HG03442 (cell line): ENCODE measurements around the gene LRRC51.
"Not testable (repeated sequence)": the region's sequence is repeated elsewhere in the genome, so short reads cannot be mapped to it uniquely, and the experiment has no call there.

Source experiments
- ATAC-seq: cut with Tn5 transposase; IDR thresholded peaks from one replicate; pipeline ENCODE4 v1.9.1; 2021; ENCODE audit warnings: mild to moderate bottlenecking, moderate library complexity; ENCODE audit not compliant: unreplicated experiment

LRRC51 gene

GRCh38 chr11:72103754-72104167, 23.1 kb downstream of the LRRC51 start:
- ATAC-seq: no peak

GRCh38 chr11:72105888-72106287, 25.2 kb downstream of the LRRC51 start, which contains the start of gene TOMT:
Gene TOMT (plus strand): TSS chr11:72105924. CDS start chr11:72105952, 28 bp downstream.
- no peak for ATAC-seq

GRCh38 chr11:72111300-72112142, 30.9 kb downstream of the LRRC51 start:
- ATAC-seq: no peak

GRCh38 chr11:72112143-72112977, 31.7 kb downstream of the LRRC51 start, which contains the start of gene ANAPC15:
Gene ANAPC15 (minus strand): TSS chr11:72112695. CDS start chr11:72111276, 1,419 bp downstream.
- peak; percentile 87 for ATAC-seq

GRCh38 chr11:72112978-72113808, 32.5 kb downstream of the LRRC51 start:
- no peak for ATAC-seq

- ATAC-seq: no peak
Observed at GRCh38 chr11:72114570-72114969, 33.9 kb downstream of the LRRC51 start.

- ATAC-seq: no peak
Observed at GRCh38 chr11:72116019-72116755, 35.5 kb downstream of the LRRC51 start.

- ATAC-seq: no peak
Observed at GRCh38 chr11:72119198-72119597, 38.5 kb downstream of the LRRC51 start.

GRCh38 chr11:72120930-72121329, 40.3 kb downstream of the LRRC51 start:
- ATAC-seq: no peak

GRCh38 chr11:72122607-72123006, 42.0 kb downstream of the LRRC51 start:
- ATAC-seq: no peak

- ATAC-seq: no peak
Observed at GRCh38 chr11:72123117-72123653, 42.5 kb downstream of the LRRC51 start.

- ATAC-seq: no peak
Observed at GRCh38 chr11:72124046-72124445, 43.4 kb downstream of the LRRC51 start.

- ATAC-seq: no peak
Observed at GRCh38 chr11:72125956-72126355, 45.3 kb downstream of the LRRC51 start.

GRCh38 chr11:72127923-72128322, 47.3 kb downstream of the LRRC51 start:
- ATAC-seq: no peak

- no peak for ATAC-seq
Observed at GRCh38 chr11:72129381-72129780, 48.7 kb downstream of the LRRC51 start.

- ATAC-seq: no peak
Observed at GRCh38 chr11:72132646-72133045, 52.0 kb downstream of the LRRC51 start.

- ATAC-seq: not testable (repeated sequence)
Observed at GRCh38 chr11:72135473-72135872, 54.8 kb downstream of the LRRC51 start, which contains the start of gene FOLR3. Gene FOLR3 (plus strand): TSS chr11:72135725. CDS start chr11:72135953, 228 bp downstream.

GRCh38 chr11:72135891-72136683, 55.4 kb downstream of the LRRC51 start:
- no peak for ATAC-seq
